ENCODE results near the gene CCDC110. TPM values are rescaled to one million over a fixed set of nuclear protein-coding genes. Genes with fewer than 3 reads are reported as not detected.

CCDC110 gene
- total RNA-seq = 0.75 TPM
- long read RNA-seq = 0 reads

DNA sequence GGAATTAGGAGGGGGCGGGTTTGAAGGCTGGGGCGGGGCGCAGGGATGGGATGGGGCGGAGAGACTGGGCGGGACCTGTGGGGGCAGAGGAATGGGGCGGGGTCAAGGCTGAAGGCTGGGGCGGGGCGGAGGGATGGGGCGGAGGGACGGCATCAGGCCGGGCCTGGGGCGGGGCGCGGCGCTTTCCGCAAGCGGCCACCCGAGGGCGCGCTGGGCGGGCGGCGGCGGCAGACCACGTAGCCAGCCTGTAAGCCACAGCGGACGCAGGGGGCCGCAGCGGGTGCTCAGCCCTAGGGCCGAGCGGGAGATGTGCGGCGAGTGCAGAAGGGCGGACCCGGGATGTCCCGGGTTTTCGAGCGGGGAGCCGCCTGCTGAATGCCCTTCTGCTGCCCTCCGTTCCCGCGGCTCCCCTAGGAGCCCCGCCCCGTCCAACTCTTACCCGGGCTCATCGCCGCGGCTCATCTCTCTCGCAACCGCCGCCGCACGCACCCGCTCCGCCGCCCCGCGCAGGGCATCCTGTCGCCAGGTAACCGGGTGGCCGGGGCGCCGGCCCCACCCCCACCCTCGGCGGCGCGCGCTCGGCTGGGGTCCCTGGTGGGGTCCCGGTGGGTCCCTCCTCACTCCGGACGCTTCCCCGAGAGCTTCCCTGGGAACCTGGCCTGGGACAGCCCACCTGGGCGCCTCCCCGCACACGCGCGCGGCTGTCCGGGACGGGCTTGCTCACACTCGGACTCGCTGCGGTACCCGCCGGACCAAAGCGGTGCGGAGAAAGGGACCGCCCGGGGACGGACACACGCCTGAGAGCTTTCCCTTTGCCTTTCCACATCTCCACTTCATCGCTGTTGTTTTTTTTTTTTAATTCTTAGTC is at the start of gene CCDC110:
TSS of gene CCDC110 (minus strand) at position 499 of the 868 bp plus-strand sequence. CDS start at position 449, 50 bp downstream.
- Histone ChIP-seq H3K9me3 (no peaks in the 10 kb centered on the region), H3K27me3 (no peaks in the 10 kb centered on the region), H3K27ac (peak within 1 kb of the TSS; percentile 61), H3K4me3 (peak within 1 kb of the TSS; percentile 67), H3K4me1 (peaks cover 9% of the 10 kb centered on the region), H3K36me3 (no peaks in the 10 kb centered on the region)
- TF ChIP-seq, protein P1, sequence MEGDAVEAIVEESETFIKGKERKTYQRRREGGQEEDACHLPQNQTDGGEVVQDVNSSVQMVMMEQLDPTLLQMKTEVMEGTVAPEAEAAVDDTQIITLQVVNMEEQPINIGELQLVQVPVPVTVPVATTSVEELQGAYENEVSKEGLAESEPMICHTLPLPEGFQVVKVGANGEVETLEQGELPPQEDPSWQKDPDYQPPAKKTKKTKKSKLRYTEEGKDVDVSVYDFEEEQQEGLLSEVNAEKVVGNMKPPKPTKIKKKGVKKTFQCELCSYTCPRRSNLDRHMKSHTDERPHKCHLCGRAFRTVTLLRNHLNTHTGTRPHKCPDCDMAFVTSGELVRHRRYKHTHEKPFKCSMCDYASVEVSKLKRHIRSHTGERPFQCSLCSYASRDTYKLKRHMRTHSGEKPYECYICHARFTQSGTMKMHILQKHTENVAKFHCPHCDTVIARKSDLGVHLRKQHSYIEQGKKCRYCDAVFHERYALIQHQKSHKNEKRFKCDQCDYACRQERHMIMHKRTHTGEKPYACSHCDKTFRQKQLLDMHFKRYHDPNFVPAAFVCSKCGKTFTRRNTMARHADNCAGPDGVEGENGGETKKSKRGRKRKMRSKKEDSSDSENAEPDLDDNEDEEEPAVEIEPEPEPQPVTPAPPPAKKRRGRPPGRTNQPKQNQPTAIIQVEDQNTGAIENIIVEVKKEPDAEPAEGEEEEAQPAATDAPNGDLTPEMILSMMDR (IDR thresholded peaks at IDR 0.05) = peak; percentile 64
- intact Hi-C loops (cut with DNase I) = loop anchor here (10.0 kb wide), 1 partner anchor 123 kb away; no protein-coding TSS in a partner anchor
- ATAC-seq (peak; percentile 99), DNase-seq (peak; percentile 96)

DNA sequence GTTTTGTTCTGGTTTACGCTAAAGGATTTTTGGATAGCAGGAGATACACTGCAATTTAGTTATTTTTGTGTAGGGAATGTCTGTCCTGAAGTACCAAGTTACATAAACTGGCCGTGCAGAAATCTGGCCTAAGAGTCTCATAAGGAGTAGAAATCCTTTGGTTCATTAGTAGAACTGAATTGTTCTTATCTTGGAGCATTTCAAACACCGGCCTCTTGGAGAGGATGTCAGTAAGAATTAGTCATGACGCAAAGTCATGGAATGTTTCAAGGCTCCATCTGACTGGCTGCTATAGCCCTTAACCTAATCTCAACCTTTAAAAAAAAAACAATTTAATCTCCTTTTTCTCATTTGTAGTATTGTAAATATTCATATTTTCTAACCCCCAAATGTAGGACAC is 48.6 kb upstream of the CCDC110 start:
- Histone ChIP-seq H3K27me3 (no peaks in the 10 kb centered on the region), H3K27ac (no peak overlapping the region), H3K36me3 (no peaks in the 10 kb centered on the region), H3K4me3 (no peak overlapping the region), H3K9me3 (no peaks in the 10 kb centered on the region), H3K4me1 (no peaks in the 10 kb centered on the region)
- TF ChIP-seq, protein P1 (IDR thresholded peaks at IDR 0.05) = no peak
- intact Hi-C loops (cut with DNase I) = no loop called here
- ATAC-seq (peak; percentile 87), DNase-seq (no peak)

DNA sequence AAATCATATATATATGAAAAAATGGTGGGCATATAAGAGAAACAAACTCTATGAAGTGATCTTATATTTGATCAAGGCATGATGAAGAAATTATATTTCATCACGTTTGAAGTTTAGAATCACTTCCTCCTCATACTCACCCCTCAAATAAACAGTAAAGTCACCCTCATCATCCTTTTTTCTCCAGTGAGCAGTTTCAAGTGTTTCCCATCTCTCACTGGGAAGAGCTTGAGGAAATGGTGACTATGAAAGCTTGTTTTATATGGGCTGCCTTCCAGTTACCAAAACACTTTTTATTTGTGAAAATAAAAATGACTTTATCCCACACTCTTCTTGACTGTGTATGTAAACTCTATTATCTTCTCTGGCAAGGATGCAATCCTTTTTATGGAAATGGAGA is 47.0 kb upstream of the CCDC110 start:
- H3K4me3 ChIP-seq = no peak overlapping the region
- no peaks in the 10 kb centered on the region for H3K36me3 ChIP-seq
- TF ChIP-seq, protein P1 (IDR thresholded peaks at IDR 0.05) = no peak
- no peak for ATAC-seq
- H3K9me3 ChIP-seq = no peaks in the 10 kb centered on the region
- H3K27me3 ChIP-seq = no peaks in the 10 kb centered on the region
- no peak for DNase-seq
- intact Hi-C loops (cut with DNase I) = no loop called here
- H3K4me1 ChIP-seq = peaks cover 4% of the 10 kb centered on the region
- H3K27ac ChIP-seq = no peak overlapping the region

DNA sequence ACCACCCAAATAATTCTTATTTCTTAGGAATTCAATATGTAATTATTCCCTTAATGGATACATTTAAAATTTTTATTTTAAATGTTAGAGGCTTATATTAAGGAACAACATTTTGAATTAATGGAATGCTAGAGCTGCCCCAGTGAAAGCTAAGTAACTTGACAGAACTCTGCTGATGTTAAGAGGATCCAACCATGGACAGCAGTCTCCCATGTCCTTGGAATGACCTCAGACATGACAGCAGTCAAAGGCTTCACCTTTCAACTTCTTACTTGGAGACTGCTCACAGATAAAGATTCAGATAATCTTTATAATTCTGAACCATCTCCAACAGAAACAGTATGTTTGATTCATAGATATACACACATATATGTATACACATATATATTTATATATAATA is 46.5 kb upstream of the CCDC110 start:
- ATAC-seq (no peak), DNase-seq (no peak)
- H3K36me3 ChIP-seq = no peaks in the 10 kb centered on the region
- TF ChIP-seq, protein P1 (IDR thresholded peaks at IDR 0.05) = no peak
- H3K4me3 ChIP-seq = no peak overlapping the region
- no peaks in the 10 kb centered on the region for H3K9me3 ChIP-seq
- intact Hi-C loops (cut with DNase I) = no loop called here
- H3K27ac ChIP-seq = no peak overlapping the region
- H3K27me3 ChIP-seq = no peaks in the 10 kb centered on the region
- H3K4me1 ChIP-seq = peaks cover 8% of the 10 kb centered on the region

DNA sequence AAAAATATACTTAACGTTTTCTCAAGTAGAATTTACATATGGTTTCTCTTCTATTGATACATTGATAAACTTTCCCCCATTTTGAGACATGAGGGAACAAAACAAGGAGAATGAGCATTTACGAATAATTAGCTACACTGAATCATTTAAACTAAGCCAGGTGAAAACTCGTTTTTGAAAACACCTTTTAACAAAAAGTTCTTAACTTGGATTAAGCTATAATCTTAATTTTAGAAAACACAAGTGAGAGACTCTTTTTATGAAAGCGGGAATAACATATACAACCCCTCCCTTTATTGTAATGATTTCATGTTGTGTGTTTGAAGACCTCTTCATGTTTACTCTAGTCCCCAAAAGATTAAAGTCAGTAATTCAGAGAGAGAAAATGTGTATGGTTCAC is 43.7 kb upstream of the CCDC110 start:
- Histone ChIP-seq H3K4me1 (peaks cover 10% of the 10 kb centered on the region), H3K9me3 (no peaks in the 10 kb centered on the region), H3K27me3 (no peaks in the 10 kb centered on the region), H3K27ac (no peak overlapping the region), H3K36me3 (no peaks in the 10 kb centered on the region), H3K4me3 (no peak overlapping the region)
- ATAC-seq (no peak), DNase-seq (no peak)
- intact Hi-C loops (cut with DNase I) = no loop called here
- TF ChIP-seq, protein P1 (IDR thresholded peaks at IDR 0.05) = no peak
